Natural killer cell (primary cell): Measurements from ENCODE around the gene TAF6. TPM values are rescaled to one million over a fixed set of nuclear protein-coding genes. Genes with fewer than 3 reads are reported as not detected.

Experiments
- ATAC-seq, 3 donors: fragments of 150-1000 bp in 2 of 3; fragments of 200-7000 bp in 1 of 3; cut with Tn5 transposase; 1 replicate in 1 of 3; 2 replicates in 2 of 3; pipeline ENCODE4 v1.10.0; 2021; ENCODE audit warnings: mild to moderate bottlenecking in 2 of 3, moderate library complexity in 2 of 3
- DNase-seq, 2 donors: peaks; one replicate each; pipeline versions ENCODE4 v3.0.0 to v3.0.0-alpha.2; 2013 to 2021; ENCODE audit warnings: mixed read lengths in 1 of 2
- H3K27ac ChIP-seq: one replicate; pipeline ENCODE4 v1.5.1; 2013; ENCODE audit warnings: mild to moderate bottlenecking, low read length
- H3K27me3 ChIP-seq: one replicate; pipeline ENCODE4 v1.6.1; 2013; ENCODE audit warnings: low read length; ENCODE audit not compliant: control insufficient read depth, insufficient read depth
- H3K36me3 ChIP-seq: one replicate; pipeline ENCODE4 v1.6.1; 2013; ENCODE audit warnings: low read length; ENCODE audit not compliant: control insufficient read depth, insufficient read depth
- H3K4me1 ChIP-seq: one replicate; pipeline ENCODE4 v1.6.1; 2013; ENCODE audit warnings: low read length; ENCODE audit not compliant: control insufficient read depth, insufficient read depth
- H3K4me3 ChIP-seq: one replicate; pipeline ENCODE4 v1.5.1; 2013; ENCODE audit warnings: low read length
- H3K9me3 ChIP-seq: one replicate; pipeline ENCODE4 v1.6.1; 2013; ENCODE audit warnings: low read length; ENCODE audit not compliant: control insufficient read depth, insufficient read depth
- H3K27ac Mint-ChIP-seq, 2 donors: one replicate each; pipeline ENCODE4 v1.8.0; 2022; ENCODE audit warnings: mild to moderate bottlenecking in 2 of 2, mixed read lengths in 2 of 2, moderate library complexity in 1 of 2
- H3K27me3 Mint-ChIP-seq, 2 donors: one replicate each; pipeline ENCODE4 v1.8.0; 2022; ENCODE audit warnings: low read depth in 2 of 2, mixed read lengths in 2 of 2
- H3K36me3 Mint-ChIP-seq: one replicate; pipeline ENCODE4 v1.8.0; 2022; ENCODE audit warnings: mixed read lengths
- H3K4me1 Mint-ChIP-seq, 2 donors: one replicate each; pipeline ENCODE4 v1.8.0; 2022; ENCODE audit warnings: mixed read lengths in 2 of 2
- H3K4me3 Mint-ChIP-seq: one replicate; pipeline ENCODE4 v1.8.0; 2022; ENCODE audit warnings: mild to moderate bottlenecking, moderate library complexity, mixed read lengths
- H3K9me3 Mint-ChIP-seq, 2 donors: one replicate each; pipeline ENCODE4 v1.8.0; 2022; ENCODE audit warnings: mixed read lengths in 2 of 2
- CTCF ChIP-seq: fragments of 200-600 bp; IDR thresholded peaks from one replicate; pipeline ENCODE4 v1.8.0; 2022; ENCODE audit warnings: antibody characterized with exemption
- WGBS: methylation state at CpG from one replicate; pipeline ENCODE4 v1.1.7; 2013; ENCODE audit warnings: missing lambda C conversion rate; ENCODE audit not compliant: insufficient coverage; 5-methylcytosine and 5-hydroxymethylcytosine counted together
- intact Hi-C: fragments of 100-400 bp; cut with micrococcal nuclease; formaldehyde crosslinking; loops from one replicate; pipeline ENCODE4 v1.14.2; 2022
- total RNA-seq, 4 donors: library from RNA; stranded (reverse); fragments of 120-200 nt in 1 of 4; gene quantifications; one replicate each; pipeline versions ENCODE4 v1.2.3 to v1.2.4, GENCODE V29; 2013 to 2022

The TAF6 gene
- 10 to 100 TPM; 42.2 to 56.8 (median 47.9) TPM for total RNA-seq
- total RNA-seq (2013), result 18.2 TPM

GRCh38 chr7:100119072-100119969, at the start of gene TAF6, which contains the start of gene CNPY4:
TAF6 (minus strand) TSS chr7:100119358; CDS start chr7:100114209, 5,149 bp downstream.
CNPY4 (plus strand) TSS chr7:100119634; CDS start chr7:100119745, 111 bp downstream.
- peak within 1 kb of the TSS; percentile 89 for H3K27ac ChIP-seq
- Mint-ChIP-seq H3K36me3 (no peaks in the 10 kb centered on the region), H3K27me3 (no peaks in the 10 kb centered on the region), H3K27ac (peak within 1 kb of the TSS; percentile 98), H3K4me3 (peak within 1 kb of the TSS; percentile 97), H3K9me3 (no peaks in the 10 kb centered on the region), H3K4me1 (peaks cover 25 to 27% of the 10 kb centered on the region in 2 donors)
- peaks cover 22% of the 10 kb centered on the region for H3K4me1 ChIP-seq
- DNase-seq, result peak; percentile 90 to 98
- H3K4me3 ChIP-seq, result peak within 1 kb of the TSS; percentile 73
- WGBS, result under 1% methylated on average over 47 of the region's 49 CpGs
- no peaks in the 10 kb centered on the region for H3K36me3 ChIP-seq
- peak; percentile 80 to 90 (median 86) for ATAC-seq
- TF ChIP-seq CTCF, result no peak
- no peaks in the 10 kb centered on the region for H3K27me3 ChIP-seq
- intact Hi-C loops, result loop anchor here (1.0 to 5.0 kb wide), 3 partner anchors 8 to 37 kb away; partner anchors contain the start of genes AP4M1, MCM7 and ZNF3
- no peaks in the 10 kb centered on the region for H3K9me3 ChIP-seq

GRCh38 chr7:100167912-100168323, 48.8 kb upstream of the TAF6 start:
- Histone ChIP-seq H3K9me3 (no peaks in the 10 kb centered on the region), H3K4me3 (no peak overlapping the region), H3K27ac (no peak overlapping the region), H3K27me3 (peaks cover 36% of the 10 kb centered on the region), H3K36me3 (no peaks in the 10 kb centered on the region), H3K4me1 (peaks cover 44% of the 10 kb centered on the region)
- 6% methylated on average over 10 of the region's 11 CpGs for WGBS
- H3K27ac Mint-ChIP-seq, result no peak overlapping the region
- H3K4me1 Mint-ChIP-seq, result peaks cover 28 to 43% of the 10 kb centered on the region in 2 donors
- ATAC-seq (no peak), DNase-seq (peak in 1 of 2 donors; percentile 38)
- H3K9me3 Mint-ChIP-seq, result no peaks in the 10 kb centered on the region
- no peaks in the 10 kb centered on the region for H3K36me3 Mint-ChIP-seq
- H3K4me3 Mint-ChIP-seq, result peak overlapping the region; percentile 49
- no peak for TF ChIP-seq CTCF
- peaks cover 47 to 51% of the 10 kb centered on the region in 2 donors for H3K27me3 Mint-ChIP-seq
- intact Hi-C loops, result no loop called here

- H3K9me3 ChIP-seq, result no peaks in the 10 kb centered on the region
- Mint-ChIP-seq H3K36me3 (no peaks in the 10 kb centered on the region), H3K4me1 (peaks cover 28 to 43% of the 10 kb centered on the region in 2 donors), H3K27ac (no peak overlapping the region), H3K27me3 (peaks cover 47 to 51% of the 10 kb centered on the region in 2 donors), H3K9me3 (no peaks in the 10 kb centered on the region), H3K4me3 (peak overlapping the region; percentile 62)
- peaks cover 36% of the 10 kb centered on the region for H3K27me3 ChIP-seq
- TF ChIP-seq CTCF, result no peak
- ATAC-seq (no peak), DNase-seq (peak in 1 of 2 donors; percentile 23)
- peaks cover 44% of the 10 kb centered on the region for H3K4me1 ChIP-seq
- H3K27ac ChIP-seq, result no peak overlapping the region
- WGBS, result 24% methylated on average over 9 of the region's 14 CpGs
- no peak overlapping the region for H3K4me3 ChIP-seq
- intact Hi-C loops, result no loop called here
- no peaks in the 10 kb centered on the region for H3K36me3 ChIP-seq
These were observed 48.1 kb upstream of the TAF6 start for GRCh38 chr7:100166970-100167911.
